GM21526 (cell line): ENCODE measurements around the gene RGMB.
A peak's percentile ranks its signal among the peaks of the same experiment; 100 is the strongest.

ENCODE experiments used
- ATAC-seq: cut with Tn5 transposase; IDR thresholded peaks from one replicate; pipeline ENCODE4 v1.9.1; 2021; ENCODE audit warnings: moderate library complexity; ENCODE audit not compliant: unreplicated experiment, low FRiP score

The RGMB gene

DNA sequence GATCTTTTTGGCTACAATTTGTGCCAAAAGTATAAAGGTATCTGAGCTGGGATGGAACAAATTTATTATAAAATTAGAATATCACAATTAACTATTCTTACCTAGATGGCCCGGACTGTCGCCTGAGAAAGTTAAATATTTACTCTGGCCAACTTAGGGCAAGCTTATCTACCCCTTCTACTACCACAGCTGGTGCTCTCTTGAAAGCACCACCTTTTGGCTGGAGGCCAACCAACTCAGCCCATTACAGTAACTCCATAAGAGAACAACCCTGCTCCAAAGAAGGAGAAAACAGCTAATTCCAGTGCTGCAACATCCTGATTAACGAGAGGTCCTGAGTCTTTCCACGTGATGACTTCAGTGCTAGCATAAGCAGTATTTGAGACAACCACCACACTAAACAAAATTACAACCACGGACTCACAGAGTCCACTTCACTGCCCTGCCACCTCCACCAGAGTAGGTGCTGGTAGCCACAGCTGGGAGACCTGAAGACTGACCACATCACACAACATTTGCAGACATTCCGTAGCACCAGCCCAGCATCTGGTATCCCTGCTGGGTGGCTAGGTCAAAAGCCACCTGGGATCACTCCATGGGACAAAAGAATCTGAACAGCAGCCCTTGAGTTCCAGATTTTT is 43.2 kb downstream of the RGMB start:
- ATAC-seq: no peak

DNA sequence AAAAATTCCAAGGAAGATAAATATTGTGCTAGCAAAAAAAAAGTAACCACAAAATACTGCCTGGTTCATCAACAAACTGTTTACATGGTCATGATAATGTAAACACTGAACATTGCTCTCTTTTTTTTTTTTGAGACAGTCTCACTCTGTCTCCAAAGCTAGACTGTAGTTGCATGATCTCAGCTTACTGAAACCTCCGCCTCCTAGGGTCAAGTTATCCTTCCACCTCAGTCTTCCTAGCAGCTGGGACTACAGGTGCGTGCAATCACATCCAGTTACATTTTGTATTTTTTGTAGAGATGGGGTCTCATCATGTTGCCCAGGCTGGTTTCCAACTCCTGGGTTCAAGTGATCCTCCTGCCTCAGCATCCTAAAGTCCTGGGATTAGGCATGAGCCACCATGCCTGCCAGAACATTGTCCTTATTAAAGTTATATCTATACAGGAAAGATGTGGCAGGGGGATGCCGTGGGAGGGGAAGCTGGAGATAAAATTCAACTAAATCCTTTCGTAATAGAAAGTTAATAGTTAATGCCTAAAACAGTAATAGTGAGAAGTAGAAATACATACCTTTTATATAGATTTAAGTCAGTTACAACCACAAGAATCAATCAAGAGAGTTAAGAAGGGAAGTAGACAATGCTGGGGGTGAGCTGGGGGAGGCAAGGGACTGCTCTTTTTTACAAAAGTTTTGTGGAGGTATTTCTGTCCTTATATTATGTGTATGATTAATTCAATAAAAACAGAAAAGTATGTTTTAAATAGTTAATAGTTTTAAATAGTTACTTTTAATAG is 52.3 kb downstream of the RGMB start:
- ATAC-seq: no peak

DNA sequence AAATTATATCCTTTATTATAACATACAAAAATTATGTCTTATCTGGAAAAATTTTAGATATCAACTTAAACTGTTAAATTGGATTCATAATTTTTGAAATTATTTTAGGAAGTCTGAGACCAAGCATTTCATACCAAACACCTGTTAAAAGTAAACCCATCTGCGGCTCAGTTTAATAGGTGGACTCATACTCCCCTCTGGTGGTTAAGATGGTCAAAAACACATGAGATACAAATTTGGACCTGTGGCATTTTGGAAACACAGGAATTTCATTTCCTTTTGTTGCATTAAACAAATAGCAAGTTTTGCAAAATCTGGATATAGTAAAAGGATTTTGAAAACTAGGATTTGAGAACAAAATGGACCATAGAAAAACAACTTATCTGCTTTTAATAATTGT is 53.7 kb downstream of the RGMB start:
- ATAC-seq: peak; percentile 78

DNA sequence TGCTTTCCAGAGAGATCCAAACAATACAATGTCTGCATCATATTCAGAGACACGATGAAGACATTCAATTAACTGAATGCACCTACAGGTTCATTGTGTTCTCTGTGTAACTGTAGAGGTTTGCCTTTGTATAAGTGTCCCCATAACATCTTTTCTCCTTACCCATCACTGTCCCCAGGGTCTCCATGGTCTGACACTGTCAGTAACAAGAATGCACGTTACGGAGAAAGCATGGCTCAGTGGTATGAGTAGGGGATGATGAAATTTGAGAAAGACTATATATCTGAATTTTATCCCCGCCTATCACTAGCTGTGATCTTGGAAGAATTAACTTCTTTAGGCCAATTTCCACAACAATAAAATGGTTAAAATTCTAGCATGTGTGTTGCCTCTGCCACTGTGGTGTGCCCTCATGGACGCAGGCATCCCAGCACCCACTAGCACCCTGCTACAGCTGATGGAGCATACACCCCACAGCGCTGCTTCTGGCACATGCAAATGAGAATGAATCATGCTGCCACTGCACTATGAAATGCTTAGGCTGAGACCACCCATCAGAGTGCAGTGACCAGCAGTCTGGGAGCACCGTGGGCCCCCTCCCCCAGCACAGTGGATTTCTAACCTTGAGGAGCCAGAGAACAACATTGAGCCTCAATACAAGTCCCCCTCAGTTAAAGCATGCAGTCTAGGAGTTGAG is 54.3 kb downstream of the RGMB start:
- ATAC-seq: no peak

DNA sequence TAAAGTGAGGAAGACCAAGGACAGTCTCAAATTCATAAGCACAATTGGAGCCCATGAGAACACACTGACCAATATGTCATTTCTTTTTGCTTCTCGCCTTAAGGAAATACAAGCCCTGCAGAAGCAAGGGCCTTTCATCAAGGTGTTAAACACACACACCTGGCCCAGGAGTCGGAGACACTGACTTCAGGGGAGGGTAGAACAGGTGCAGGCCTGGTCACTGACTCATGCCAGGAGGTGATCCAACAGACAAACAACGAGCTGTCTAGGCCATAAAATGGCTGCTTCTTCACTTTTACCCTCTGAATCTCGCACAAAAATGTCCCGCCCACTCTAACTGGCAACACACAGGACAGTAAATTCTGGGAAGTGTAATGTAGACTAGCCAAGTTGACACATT is 62.7 kb downstream of the RGMB start:
- ATAC-seq: no peak

DNA sequence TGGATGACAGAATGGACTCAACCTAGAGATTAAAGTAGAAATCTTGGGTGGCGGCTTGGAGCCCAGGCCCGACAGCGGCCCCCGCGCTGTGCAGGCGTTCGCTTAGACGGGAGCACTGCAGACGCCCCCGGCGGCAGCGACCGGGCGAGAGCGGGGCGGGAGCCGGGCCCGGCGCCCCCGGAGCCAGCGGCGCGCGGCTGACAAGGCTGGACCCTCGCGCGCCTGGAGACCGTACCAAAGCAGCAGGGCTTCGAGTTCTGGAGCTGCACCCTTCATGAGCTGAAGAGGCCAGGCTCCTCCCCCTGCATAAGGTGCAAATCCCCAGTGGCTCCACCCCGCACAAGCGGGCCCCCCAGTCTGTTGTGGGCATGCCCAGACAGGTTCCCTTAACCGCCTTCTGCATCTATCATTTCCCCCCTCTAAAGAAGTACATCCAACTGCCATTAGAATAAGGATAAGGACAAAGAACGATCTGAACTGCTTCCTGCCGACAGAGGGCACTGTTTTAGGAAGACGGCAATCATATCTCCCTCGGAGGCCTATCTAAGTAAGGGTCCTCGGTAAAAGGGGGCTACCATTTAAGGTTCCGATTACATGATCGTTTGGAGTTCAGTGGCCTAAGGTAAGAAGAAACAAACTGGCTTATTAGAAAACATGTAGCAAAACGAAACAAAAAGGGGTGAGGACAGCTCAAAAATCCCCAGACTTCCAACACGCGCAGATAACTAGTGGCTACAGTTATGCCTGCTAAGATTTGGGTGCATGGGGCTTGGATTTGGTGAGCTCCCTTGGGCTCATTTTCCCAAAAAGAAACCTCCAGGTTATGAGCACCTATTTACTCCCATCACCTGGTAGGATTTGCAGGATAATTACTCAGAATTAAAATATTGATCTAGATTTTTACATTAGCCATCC is 66.3 kb downstream of the RGMB start:
- no peak for ATAC-seq

DNA sequence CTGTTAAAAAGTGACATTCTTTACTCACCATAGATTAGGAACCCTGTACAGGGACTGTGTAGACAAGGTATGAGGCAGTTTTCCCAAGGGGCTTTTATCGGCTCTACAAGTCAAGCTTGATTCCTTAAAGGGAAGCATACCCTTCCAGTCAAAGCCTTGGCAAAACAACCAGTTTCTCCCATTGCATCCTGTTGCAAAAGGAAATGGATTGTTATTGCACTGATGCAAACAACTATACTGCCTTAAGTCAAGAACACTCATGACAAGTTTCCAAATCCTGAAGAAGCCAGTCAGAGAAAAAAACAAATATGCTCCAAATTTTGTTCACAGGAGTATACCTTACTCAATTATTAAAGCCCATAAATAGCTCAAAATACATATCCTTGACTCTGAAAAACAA is 67.5 kb downstream of the RGMB start:
- ATAC-seq: no peak

DNA sequence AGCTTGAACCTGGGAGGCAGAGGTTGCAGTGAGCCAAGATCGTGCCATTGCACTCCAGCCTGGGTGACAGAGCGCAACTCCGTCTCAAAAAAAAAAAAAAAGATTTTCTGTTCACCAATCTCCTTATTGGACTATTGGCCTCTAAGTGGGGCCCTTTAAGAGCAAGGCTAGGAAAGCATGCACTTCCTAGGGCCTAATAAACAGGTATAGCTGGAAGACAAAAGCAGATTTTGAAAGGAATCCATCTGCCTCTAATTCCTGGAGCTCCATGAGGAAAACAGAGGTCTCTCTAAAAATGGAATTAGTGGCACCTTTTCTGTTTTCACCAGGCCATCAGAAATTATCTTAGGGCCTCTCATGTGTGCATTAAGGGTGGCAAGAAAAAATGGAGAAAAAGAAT is 70.0 kb downstream of the RGMB start:
- ATAC-seq: no peak

DNA sequence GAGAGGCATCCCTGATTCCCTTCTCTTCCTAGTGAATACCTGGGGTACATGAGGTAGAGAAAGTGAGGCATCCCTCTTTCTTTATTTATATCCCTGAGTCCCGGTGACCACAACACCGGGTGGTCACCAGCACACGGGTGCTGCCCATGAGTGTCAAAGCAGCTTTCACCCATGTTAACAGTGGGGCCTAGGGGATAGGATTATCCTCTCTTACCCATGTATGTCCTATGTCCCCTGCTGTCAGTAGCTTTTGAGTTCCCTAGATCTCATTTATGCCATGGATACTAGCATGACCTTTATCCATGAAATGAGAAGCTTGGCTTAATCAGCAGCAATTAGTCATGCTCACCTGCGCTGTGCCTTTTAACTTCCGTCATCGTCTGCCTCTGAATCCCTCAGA is 71.4 kb downstream of the RGMB start:
- ATAC-seq: no peak

DNA sequence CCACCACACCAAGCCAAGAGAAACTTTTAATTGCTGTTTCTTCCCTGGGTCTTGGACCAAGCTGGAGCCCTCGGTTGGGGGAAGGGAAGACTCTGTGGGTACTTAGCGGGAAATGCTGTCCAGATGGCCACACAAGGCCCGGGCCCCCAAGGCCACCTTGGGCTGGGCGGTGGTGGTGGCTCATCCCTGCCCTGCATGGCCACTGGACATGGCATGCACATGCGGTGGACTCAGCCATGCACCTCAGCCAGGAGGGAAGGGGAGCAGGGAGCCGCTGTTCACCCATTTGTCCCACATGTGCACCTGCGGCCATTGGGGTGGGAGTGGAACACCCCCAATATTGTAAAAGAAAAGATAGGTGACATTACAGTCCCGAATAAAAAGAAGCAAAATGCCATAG is 72.4 kb downstream of the RGMB start:
- no peak for ATAC-seq
